T47D (cell line): ENCODE results near the gene SLC1A5.
"Not testable (repeated sequence)": the region's sequence is repeated elsewhere in the genome, so short reads cannot be mapped to it uniquely, and the experiment has no call there.

Experiments used
- DNase-seq, 2 experiments: peaks; one replicate each; pipeline versions ENCODE4 v3.0.0 to v3.0.0-alpha.2; 2011 to 2012; ENCODE audit warnings: low read depth in 1 of 2, low spot score in 1 of 2
- JUND ChIP-seq: IDR thresholded peaks from 2 replicates; pipeline ENCODE4 v1.6.1; 2012; ENCODE audit warnings: low read depth
- in situ Hi-C: cut with HindIII; loops from 2 replicates; pipeline ENCODE4 v1.10.0; 2016; ENCODE audit warnings: low sequenced_read_pairs, low pct_unique_long_range_greater_than_20kb

The SLC1A5 gene

GRCh38 chr19:46776927-46777911 lies 11.2 kb downstream of the SLC1A5 start:
- TF ChIP-seq JUND: no peak
- in situ Hi-C loops: no loop called here
- peak in 1 of 2 experiments; percentile 43 for DNase-seq

- in situ Hi-C loops: no loop called here
- TF ChIP-seq JUND: no peak
Observed at GRCh38 chr19:46775642-46776258, 12.6 kb downstream of the SLC1A5 start.

GRCh38 chr19:46773018-46773399 lies 15.4 kb downstream of the SLC1A5 start:
- in situ Hi-C loops: no loop called here
- no peak for TF ChIP-seq JUND
- DNase-seq: no peak

More at GRCh38 chr19:46775642-46776258, 12.6 kb downstream of the SLC1A5 start:
- no peak for DNase-seq

- DNase-seq: no peak
- in situ Hi-C loops: no loop called here
- no peak for TF ChIP-seq JUND
Observed at GRCh38 chr19:46772170-46773017, 16.0 kb downstream of the SLC1A5 start.

GRCh38 chr19:46768746-46769145 lies 19.6 kb downstream of the SLC1A5 start:
- in situ Hi-C loops, DNase-seq: not testable (repeated sequence)

- in situ Hi-C loops: no loop called here
- DNase-seq: no peak
- TF ChIP-seq JUND: no peak
Observed at GRCh38 chr19:46766569-46767317, 21.7 kb downstream of the SLC1A5 start.

- DNase-seq: no peak
- in situ Hi-C loops: no loop called here
Observed at GRCh38 chr19:46764817-46765291, 23.5 kb downstream of the SLC1A5 start.

GRCh38 chr19:46762245-46762890 lies 26.0 kb downstream of the SLC1A5 start:
- in situ Hi-C loops: no loop called here
- no peak for TF ChIP-seq JUND
- no peak for DNase-seq

More at GRCh38 chr19:46764817-46765291, 23.5 kb downstream of the SLC1A5 start:
- TF ChIP-seq JUND: no peak

- TF ChIP-seq JUND: no peak
- DNase-seq: no peak
- in situ Hi-C loops: no loop called here
Observed at GRCh38 chr19:46761418-46761831, 27.0 kb downstream of the SLC1A5 start.

- DNase-seq, in situ Hi-C loops: not testable (repeated sequence)
Observed at GRCh38 chr19:46760897-46761296, 27.5 kb downstream of the SLC1A5 start.

GRCh38 chr19:46760363-46760762 lies 28.0 kb downstream of the SLC1A5 start:
- in situ Hi-C loops: no loop called here
- no peak for DNase-seq
- no peak for TF ChIP-seq JUND
